ENCODE results near the gene CEP104. TPM values are rescaled to one million over a fixed set of nuclear protein-coding genes. Genes with fewer than 3 reads are reported as not detected.

The CEP104 gene
- total and polyA plus RNA-seq, 9 of the 15 experiments (the other 6 are each of a cell fraction or from before 2014, with no cell fraction given) = 11.2 to 63.4 (median 42.6) TPM

- no peak for TF ChIP-seq ATF7 (IDR thresholded peaks at IDR 0.05)
- no peak for TF ChIP-seq MED1 (CRISPR knock-in tag; IDR thresholded peaks at IDR 0.05; ENCODE audit: borderline replicate concordance)
- TF ChIP-seq CC2D1A (IDR thresholded peaks at IDR 0.05) = no peak
- no peak for TF ChIP-seq U2AF2 (optimal IDR thresholded peaks at IDR 0.05; ENCODE audit: low read depth, low read length)
- TF ChIP-seq BHLHE40 (IDR thresholded peaks at IDR 0.05; ENCODE audit: low read length) = peak; percentile 63
- TF ChIP-seq L3MBTL2 (IDR thresholded peaks at IDR 0.05) = peak; percentile 74
- TF ChIP-seq, protein P1, sequence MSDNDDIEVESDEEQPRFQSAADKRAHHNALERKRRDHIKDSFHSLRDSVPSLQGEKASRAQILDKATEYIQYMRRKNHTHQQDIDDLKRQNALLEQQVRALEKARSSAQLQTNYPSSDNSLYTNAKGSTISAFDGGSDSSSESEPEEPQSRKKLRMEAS (CRISPR knock-in tag; IDR thresholded peaks at IDR 0.05) = peak; percentile 84
- TF ChIP-seq, protein P2, sequence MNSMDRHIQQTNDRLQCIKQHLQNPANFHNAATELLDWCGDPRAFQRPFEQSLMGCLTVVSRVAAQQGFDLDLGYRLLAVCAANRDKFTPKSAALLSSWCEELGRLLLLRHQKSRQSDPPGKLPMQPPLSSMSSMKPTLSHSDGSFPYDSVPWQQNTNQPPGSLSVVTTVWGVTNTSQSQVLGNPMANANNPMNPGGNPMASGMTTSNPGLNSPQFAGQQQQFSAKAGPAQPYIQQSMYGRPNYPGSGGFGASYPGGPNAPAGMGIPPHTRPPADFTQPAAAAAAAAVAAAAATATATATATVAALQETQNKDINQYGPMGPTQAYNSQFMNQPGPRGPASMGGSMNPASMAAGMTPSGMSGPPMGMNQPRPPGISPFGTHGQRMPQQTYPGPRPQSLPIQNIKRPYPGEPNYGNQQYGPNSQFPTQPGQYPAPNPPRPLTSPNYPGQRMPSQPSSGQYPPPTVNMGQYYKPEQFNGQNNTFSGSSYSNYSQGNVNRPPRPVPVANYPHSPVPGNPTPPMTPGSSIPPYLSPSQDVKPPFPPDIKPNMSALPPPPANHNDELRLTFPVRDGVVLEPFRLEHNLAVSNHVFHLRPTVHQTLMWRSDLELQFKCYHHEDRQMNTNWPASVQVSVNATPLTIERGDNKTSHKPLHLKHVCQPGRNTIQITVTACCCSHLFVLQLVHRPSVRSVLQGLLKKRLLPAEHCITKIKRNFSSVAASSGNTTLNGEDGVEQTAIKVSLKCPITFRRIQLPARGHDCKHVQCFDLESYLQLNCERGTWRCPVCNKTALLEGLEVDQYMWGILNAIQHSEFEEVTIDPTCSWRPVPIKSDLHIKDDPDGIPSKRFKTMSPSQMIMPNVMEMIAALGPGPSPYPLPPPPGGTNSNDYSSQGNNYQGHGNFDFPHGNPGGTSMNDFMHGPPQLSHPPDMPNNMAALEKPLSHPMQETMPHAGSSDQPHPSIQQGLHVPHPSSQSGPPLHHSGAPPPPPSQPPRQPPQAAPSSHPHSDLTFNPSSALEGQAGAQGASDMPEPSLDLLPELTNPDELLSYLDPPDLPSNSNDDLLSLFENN (IDR thresholded peaks at IDR 0.05; ENCODE audit: low read depth in 2 of 2, low read length in 2 of 2) = no peak
- TF ChIP-seq CBFA2T3 (IDR thresholded peaks at IDR 0.05) = peak; percentile 23; the same call in 1 of the 2 replicates
- TF ChIP-seq, protein P3, sequence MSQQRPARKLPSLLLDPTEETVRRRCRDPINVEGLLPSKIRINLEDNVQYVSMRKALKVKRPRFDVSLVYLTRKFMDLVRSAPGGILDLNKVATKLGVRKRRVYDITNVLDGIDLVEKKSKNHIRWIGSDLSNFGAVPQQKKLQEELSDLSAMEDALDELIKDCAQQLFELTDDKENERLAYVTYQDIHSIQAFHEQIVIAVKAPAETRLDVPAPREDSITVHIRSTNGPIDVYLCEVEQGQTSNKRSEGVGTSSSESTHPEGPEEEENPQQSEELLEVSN (IDR thresholded peaks at IDR 0.05; ENCODE audit: borderline replicate concordance in 1 of 2, extremely low read depth in 1 of 2, insufficient read depth in 1 of 2, insufficient read length in 1 of 2, low read depth in 1 of 2, low read length in 1 of 2, poor library complexity in 1 of 2, severe bottlenecking in 1 of 2) = peak; percentile 61 to 67
- peak; percentile 38; the same call in 1 of the 2 replicates for TF ChIP-seq EGR1 (conservative IDR thresholded peaks at IDR 0.05)
Observed at GRCh38 chr1:3822421-3822820, 34.6 kb downstream of the CEP104 start (continued).
